ENCODE results near the gene CNKSR3.

DNA sequence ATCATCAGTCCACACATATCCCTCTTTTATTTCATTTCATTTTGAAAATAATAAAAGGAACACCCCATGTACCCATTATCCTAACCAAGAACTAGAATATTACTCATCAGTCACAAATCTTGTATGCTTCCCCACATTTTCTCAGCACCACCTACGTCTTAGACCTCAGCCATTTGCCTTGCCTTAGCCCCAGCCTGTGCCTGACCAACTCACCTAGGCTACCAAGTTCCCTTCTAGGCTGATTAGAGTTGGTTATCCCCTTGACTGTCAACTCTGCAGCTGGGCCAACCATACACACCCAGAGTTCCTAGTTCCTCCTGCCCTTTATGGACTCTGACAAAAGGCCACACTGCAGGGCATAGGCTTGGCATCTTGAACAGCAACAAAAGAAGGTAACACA is 120.5 kb downstream of the CNKSR3 start:
- TF ChIP-seq MXI1 (IDR thresholded peaks at IDR 0.05; ENCODE audit: low read depth, low read length) (no peak), POLR2AphosphoS5 (IDR thresholded peaks at IDR 0.05; ENCODE audit: low read depth, low read length) (no peak), TCF12 (IDR thresholded peaks at IDR 0.05) (no peak), YY1 (IDR thresholded peaks at IDR 0.05; ENCODE audit: low read depth) (no peak), EP300 (IDR thresholded peaks at IDR 0.05; ENCODE audit: borderline replicate concordance in 1 of 2, low read depth in 1 of 2, low read length in 1 of 2) (no peak), TEAD4 (IDR thresholded peaks at IDR 0.05; ENCODE audit: borderline replicate concordance, insufficient read depth) (no peak), NFIC (IDR thresholded peaks at IDR 0.05; ENCODE audit: borderline replicate concordance) (no peak), FOXM1 (IDR thresholded peaks at IDR 0.05; ENCODE audit: low read depth) (no peak), RAD21 (IDR thresholded peaks at IDR 0.05; ENCODE audit: low read length) (no peak), EZH2phosphoT487 (IDR thresholded peaks at IDR 0.05; ENCODE audit: borderline replicate concordance, low read depth) (no peak), RCOR1 (IDR thresholded peaks at IDR 0.05; ENCODE audit: low read length) (no peak), SMC3 (IDR thresholded peaks at IDR 0.05; ENCODE audit: low read depth, low read length) (no peak)
- TF ChIP-seq, protein P1, sequence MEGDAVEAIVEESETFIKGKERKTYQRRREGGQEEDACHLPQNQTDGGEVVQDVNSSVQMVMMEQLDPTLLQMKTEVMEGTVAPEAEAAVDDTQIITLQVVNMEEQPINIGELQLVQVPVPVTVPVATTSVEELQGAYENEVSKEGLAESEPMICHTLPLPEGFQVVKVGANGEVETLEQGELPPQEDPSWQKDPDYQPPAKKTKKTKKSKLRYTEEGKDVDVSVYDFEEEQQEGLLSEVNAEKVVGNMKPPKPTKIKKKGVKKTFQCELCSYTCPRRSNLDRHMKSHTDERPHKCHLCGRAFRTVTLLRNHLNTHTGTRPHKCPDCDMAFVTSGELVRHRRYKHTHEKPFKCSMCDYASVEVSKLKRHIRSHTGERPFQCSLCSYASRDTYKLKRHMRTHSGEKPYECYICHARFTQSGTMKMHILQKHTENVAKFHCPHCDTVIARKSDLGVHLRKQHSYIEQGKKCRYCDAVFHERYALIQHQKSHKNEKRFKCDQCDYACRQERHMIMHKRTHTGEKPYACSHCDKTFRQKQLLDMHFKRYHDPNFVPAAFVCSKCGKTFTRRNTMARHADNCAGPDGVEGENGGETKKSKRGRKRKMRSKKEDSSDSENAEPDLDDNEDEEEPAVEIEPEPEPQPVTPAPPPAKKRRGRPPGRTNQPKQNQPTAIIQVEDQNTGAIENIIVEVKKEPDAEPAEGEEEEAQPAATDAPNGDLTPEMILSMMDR (IDR thresholded peaks at IDR 0.05), result no peak
- TF ChIP-seq, protein P2, sequence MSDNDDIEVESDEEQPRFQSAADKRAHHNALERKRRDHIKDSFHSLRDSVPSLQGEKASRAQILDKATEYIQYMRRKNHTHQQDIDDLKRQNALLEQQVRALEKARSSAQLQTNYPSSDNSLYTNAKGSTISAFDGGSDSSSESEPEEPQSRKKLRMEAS (IDR thresholded peaks at IDR 0.05; ENCODE audit: low read depth), result no peak
